Hematopoietic multipotent progenitor cell treated with erythropoietin and hydrocortisone succinate and interleukin-3 and kit ligand, for 8 days (in vitro differentiated cells): Measurements from ENCODE around the gene POLR1G.
A peak's percentile ranks its signal among the peaks of the same experiment; 100 is the strongest.

Experiments used
- DNase-seq: peaks from one replicate; pipeline ENCODE4 v3.0.0-alpha.2; 2015

The POLR1G gene

DNA sequence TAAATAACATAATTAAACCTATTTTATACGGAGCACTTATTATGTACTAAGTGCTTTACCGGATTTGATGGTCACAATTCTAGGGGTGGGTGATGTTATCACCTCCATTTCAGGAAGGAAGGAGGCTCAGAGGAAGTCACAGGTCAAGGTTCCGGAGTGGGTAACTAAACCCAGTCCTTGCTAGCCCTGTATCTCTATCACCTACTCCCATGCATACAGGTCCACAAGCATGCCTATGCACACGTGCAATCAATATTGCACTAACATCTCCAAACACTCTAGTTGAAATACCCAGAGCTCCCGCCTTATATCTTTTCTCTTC is 43.5 kb downstream of the POLR1G start:
- no peak for DNase-seq

DNA sequence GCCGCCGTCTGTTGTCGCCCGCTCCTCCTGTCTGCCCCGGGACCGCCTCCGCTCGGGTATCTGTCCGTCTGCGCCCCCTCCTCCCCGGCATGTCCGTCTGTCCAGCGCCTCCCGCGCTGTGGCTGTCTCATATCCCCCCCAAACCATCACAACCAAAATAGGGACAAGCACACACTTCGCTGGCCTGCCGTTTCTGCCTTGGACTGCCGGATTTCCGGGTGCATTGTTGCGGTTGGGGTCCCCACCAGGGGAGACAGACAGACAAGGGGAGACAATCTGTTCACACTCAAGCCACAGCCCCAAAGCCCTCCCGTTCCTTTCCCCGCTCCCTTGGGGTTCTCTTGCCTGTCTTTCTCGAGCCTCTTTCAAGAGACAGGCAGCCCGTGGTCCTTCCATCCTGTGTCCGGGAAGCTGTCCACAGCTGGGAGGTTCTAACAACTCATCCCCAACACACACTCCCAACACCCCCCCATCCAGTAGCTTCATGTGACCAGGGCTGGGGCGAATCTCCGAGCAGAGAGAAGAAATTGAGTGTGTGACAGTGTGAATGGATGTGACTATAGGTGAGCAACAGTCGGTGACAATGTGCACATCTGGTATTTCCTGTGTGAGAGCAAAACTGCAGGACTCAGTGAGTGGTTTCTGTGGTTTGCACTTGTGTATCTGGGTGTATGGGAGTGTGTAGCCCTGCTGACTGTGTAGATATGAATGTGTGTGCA is 44.8 kb downstream of the POLR1G start:
- peak; percentile 51 for DNase-seq

DNA sequence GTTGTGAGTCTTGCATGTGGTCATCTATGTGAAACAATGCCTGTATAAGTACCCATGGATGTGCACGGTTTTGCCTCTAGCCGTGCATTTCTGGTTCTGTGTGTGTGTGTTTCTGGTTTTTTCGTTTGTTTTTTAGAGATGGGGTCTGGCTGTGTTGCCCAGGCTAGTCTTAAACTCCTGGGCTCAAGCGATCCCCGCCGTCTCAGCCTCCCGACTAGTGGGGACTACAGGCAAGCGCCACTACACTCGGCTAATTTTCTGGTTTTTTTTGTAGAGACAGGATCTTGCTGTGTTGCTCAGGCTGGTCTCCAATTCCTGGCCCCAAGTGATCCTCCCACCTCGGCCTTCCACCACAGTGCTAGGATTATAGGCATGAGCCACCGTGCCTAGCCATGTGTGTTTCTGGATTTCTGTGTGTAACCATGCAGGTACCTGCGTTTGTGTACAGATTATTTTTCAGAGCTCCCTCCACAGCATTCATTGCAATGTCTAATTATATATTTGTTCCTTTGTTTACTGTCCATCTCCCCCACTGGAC is 45.5 kb downstream of the POLR1G start:
- no peak for DNase-seq

DNA sequence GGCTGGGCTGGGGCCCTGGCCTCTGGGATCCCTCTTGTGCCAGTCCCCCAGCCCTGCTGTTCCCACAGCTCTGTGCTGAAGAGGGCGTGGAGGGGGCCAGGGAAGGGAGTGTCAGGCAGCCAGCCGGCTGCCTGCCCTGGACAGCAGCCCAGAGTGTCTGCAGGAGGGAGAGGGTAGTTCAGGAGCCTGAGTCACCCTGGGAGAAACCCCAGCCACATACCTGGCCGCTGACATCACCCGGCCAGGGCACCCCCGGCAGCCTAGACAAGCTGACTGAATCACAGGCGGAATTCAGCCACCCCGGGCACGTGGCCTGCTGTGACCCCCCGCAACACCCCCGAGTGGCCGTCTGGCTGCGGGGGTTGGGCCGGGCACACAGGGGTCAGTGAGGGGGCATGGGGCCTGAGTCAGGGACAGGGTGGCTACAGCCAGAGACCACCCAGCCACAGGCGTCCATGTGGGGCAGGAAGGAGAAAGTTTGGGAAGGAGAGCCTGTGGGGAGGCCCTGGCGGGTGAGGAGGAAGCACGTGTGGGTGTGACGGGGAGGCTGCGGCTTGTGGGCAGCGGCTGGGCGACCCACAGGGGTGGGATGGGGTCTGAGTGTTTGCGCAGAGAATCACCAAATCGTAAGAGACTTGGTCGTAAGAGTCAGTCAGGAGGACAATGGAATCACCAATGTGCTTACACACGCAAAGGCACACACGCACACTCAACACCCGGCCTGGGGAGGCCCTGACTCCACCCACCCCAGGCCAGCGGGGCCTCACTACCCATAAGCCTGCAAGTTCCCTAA is 49.5 kb downstream of the POLR1G start:
- DNase-seq, result peak; percentile 73

DNA sequence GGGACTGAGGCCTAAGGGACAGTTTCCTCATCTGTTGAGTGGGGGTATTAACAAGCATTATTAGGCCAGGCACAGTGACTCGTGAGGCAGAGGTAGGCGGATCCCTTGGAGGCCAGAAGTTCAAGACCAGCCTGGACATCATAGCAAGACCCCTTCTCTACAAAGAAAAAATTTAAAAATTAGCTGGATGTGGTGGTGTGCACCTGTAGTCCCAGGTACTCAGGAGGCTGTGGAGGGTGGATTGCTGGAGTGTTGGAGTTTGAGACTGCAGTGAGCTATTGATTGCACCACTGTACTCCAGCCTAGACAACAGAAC is 50.0 kb downstream of the POLR1G start:
- DNase-seq, result no peak

DNA sequence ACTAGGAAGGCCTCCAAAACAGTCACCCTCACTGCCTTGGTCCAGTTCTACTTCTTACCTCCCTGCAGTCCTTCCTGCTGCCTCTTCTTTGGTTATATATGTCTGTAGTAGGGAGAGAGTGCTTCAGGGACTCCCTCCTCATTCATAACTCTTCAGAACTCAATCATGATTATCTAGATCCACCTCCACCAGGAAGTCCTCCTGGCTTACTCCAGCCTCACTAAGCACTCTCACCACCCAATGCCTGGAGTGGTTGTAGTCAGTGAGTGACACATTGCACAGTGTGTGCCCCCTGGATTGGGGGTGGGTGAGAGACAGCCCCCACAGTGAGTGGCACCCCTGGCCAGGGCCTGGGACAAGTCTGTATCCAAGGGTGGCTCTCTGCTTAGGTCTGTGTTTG is 51.3 kb downstream of the POLR1G start:
- DNase-seq, result no peak
